Spleen (tissue), 11 donors: Measurements from ENCODE around the gene PHF21A. TPM values are rescaled to one million over a fixed set of nuclear protein-coding genes. Genes with fewer than 3 reads are reported as not detected.

Experiments used
- DNase-seq: peaks from one replicate; pipeline ENCODE4 v3.0.0-alpha.2; 2020
- H3K27ac ChIP-seq, 8 donors: fragments of 200-600 bp; sonication (generic) in 7 of 8; 1 replicate in 4 of 8; 2 replicates in 4 of 8; pipeline versions ENCODE4 v1.5.0 to v1.8.0; 2016 to 2021; ENCODE audit warnings: inconsistent platforms in 4 of 8, mild to moderate bottlenecking in 4 of 8, moderate library complexity in 1 of 8
- H3K27me3 ChIP-seq, 7 donors: fragments of 200-600 bp; sonication (generic) in 6 of 7; replicated peaks in 1 of 7; 1 replicate in 4 of 7; 2 replicates in 3 of 7; pipeline versions ENCODE4 v1.5.0 to v1.8.0; 2016 to 2021; ENCODE audit warnings: inconsistent platforms in 3 of 7, mild to moderate bottlenecking in 1 of 7
- H3K36me3 ChIP-seq, 6 donors: fragments of 200-600 bp; sonication (generic) in 5 of 6; 1 replicate in 4 of 6; 2 replicates in 2 of 6; pipeline versions ENCODE4 v1.5.0 to v1.8.0; 2016 to 2021; ENCODE audit warnings: inconsistent platforms in 2 of 6
- H3K4me1 ChIP-seq, 6 donors: fragments of 200-600 bp; sonication (generic) in 5 of 6; 1 replicate in 3 of 6; 2 replicates in 3 of 6; pipeline versions ENCODE4 v1.5.0 to v1.8.0; 2016 to 2021; ENCODE audit warnings: inconsistent platforms in 3 of 6
- H3K4me3 ChIP-seq, 8 donors: fragments of 200-600 bp; sonication (generic) in 7 of 8; 1 replicate in 4 of 8; 2 replicates in 4 of 8; pipeline versions ENCODE4 v1.5.0 to v1.8.0; 2016 to 2021; ENCODE audit warnings: inconsistent platforms in 4 of 8, mild to moderate bottlenecking in 4 of 8, moderate library complexity in 2 of 8
- H3K9me3 ChIP-seq, 8 donors: fragments of 200-600 bp; sonication (generic) in 7 of 8; 1 replicate in 4 of 8; 2 replicates in 4 of 8; pipeline versions ENCODE4 v1.5.0 to v1.8.0; 2016 to 2021; ENCODE audit warnings: inconsistent platforms in 4 of 8
- POLR2A ChIP-seq, 3 donors: fragments of 450-650 bp; IDR thresholded peaks; one replicate each; pipeline ENCODE4 v1.5.1; 2017; ENCODE audit warnings: antibody characterized with exemption in 3 of 3, mild to moderate bottlenecking in 1 of 3
- POLR2AphosphoS5 ChIP-seq, 3 donors: sonication (generic); formaldehyde crosslinking; IDR thresholded peaks; one replicate each; pipeline ENCODE4 v1.5.1; 2017; ENCODE audit warnings: antibody characterized with exemption in 3 of 3
- WGBS, 5 donors: extraction: QIAGEN DNeasy Blood & Tissue Kit in 3 of 5; methylation state at CpG; one replicate each; pipeline versions ENCODE4 v1.1.5 to v1.1.7; 2013 to 2018; 5-methylcytosine and 5-hydroxymethylcytosine counted together
- intact Hi-C: fragments of 100-400 bp; cut with DNase I; formaldehyde crosslinking; loops from one replicate; pipeline ENCODE4 v1.15.0; 2023; ENCODE audit warnings: low total_unique reads
- polyA plus RNA-seq, 3 donors: library from polyadenylated mRNA; stranded (reverse); fragments of 200-250 nt; gene quantifications; one replicate each; pipeline ENCODE4 v1.2.1, GENCODE V29; 2013
- total RNA-seq, 7 donors: library from RNA; depleted of rRNA in 3 of 7; stranded (reverse); fragments of >200 nt in 3 of 7; fragmentation: NEBNext Ultra II Directional in 4 of 7; extraction: Animal tissue kit (Norgen Biotek cat#: 25700) in 4 of 7; gene quantifications; one replicate each; pipeline versions ENCODE4 v1.1.0 to v1.2.1, GENCODE V29; 2016 to 2021
- TF ChIP-seq, protein P1 (sequence below), 11 experiments: fragments of 200-600 bp in 7 of 11; fragments of 450-650 bp in 4 of 11; sonication (generic) in 4 of 11; IDR thresholded peaks in 8 of 11; conservative IDR thresholded peaks in 3 of 11; 1 replicate in 7 of 11; 2 replicates in 4 of 11; pipeline versions ENCODE4 v1.4.0 to v1.8.0; 2016 to 2021; ENCODE audit warnings: antibody characterized with exemption in 11 of 11, inconsistent platforms in 4 of 11, mild to moderate bottlenecking in 1 of 11
- donor health status: healthy with polysubstance abuse.
- donor health status: DM: no; HTN: no; CAD: no; lungs with moderate emphysema.
- donor health status: DM: no; HTN: no; CAD: no.
- donor health status: Bipolar disorder and iron deficiency.
- donor health status: healthy.
- donor health status: DM: no; HTN: no; CAD: no.
- donor health status: DM: yes; HTN: yes; CAD: no.

PHF21A gene
- total and polyA plus RNA-seq, 10 donors = 9.2 to 110 (median 79.7) TPM

DNA sequence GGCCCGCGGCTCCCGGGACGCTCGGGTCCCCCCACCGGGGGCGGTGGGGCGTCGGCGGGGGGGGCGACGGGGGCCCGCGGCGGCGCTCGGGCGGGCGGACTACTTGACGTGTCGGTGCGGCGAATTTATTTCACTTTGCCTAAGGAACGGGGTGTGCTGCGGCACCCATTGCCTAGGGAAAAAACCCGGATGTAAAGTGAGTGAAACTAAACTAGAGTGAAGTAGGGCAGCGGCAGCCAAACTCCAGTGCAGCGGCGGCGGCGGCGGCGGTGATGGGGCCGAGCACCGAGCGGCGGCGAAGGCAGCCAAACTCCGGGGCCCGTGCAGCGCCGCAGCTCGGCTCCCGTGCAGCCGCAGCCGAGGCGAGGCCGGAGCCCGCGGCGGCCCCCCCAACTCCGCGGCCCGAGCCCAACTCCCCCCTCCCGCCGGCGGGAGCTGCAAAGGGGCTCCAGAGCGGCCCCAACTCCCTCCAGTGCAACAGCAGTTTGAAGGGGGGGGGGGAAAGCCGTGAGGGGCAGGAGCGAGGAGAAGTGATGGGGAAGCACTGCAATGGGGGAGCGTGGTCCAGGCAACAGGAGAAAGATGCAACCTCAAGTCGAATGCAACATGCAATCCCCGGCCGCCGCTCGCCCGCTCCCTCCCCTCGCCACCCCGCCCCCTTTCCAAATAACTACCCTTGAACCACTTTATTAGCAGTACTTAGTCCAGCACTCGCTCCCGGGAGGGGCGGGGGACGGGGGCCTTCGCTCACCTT is 647 bp upstream of the PHF21A start:
- Histone ChIP-seq H3K4me1 (peaks cover 22 to 44% (median 36%) of the 10 kb centered on the region in 6 donors), H3K27me3 (no peaks in the 10 kb centered on the region), H3K36me3 (no peaks in the 10 kb centered on the region), H3K4me3 (peak overlapping the region; percentile 69 to 99 (median 87)), H3K27ac (peak overlapping the region; percentile 62 to 98 (median 96)), H3K9me3 (no peaks in the 10 kb centered on the region)
- intact Hi-C loops = loop anchor here (10.0 kb wide), 1 partner anchor 113 kb away; no protein-coding TSS in a partner anchor
- peak; percentile 93 for DNase-seq
- WGBS, 5 donors = 0 to 2% (median 1%) methylated on average over 40 to 74 of the region's 74 CpGs
- peak in 2 of 3 donors; percentile 57 to 79 for TF ChIP-seq POLR2AphosphoS5 (IDR thresholded peaks at IDR 0.05)
- peak in 1 of 3 donors; percentile 66 for TF ChIP-seq POLR2A (IDR thresholded peaks at IDR 0.05)
- TF ChIP-seq, protein P1, sequence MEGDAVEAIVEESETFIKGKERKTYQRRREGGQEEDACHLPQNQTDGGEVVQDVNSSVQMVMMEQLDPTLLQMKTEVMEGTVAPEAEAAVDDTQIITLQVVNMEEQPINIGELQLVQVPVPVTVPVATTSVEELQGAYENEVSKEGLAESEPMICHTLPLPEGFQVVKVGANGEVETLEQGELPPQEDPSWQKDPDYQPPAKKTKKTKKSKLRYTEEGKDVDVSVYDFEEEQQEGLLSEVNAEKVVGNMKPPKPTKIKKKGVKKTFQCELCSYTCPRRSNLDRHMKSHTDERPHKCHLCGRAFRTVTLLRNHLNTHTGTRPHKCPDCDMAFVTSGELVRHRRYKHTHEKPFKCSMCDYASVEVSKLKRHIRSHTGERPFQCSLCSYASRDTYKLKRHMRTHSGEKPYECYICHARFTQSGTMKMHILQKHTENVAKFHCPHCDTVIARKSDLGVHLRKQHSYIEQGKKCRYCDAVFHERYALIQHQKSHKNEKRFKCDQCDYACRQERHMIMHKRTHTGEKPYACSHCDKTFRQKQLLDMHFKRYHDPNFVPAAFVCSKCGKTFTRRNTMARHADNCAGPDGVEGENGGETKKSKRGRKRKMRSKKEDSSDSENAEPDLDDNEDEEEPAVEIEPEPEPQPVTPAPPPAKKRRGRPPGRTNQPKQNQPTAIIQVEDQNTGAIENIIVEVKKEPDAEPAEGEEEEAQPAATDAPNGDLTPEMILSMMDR (IDR thresholded peaks at IDR 0.05 in 8 of 11, conservative IDR thresholded peaks at IDR 0.05 in 3 of 11) = no peak

DNA sequence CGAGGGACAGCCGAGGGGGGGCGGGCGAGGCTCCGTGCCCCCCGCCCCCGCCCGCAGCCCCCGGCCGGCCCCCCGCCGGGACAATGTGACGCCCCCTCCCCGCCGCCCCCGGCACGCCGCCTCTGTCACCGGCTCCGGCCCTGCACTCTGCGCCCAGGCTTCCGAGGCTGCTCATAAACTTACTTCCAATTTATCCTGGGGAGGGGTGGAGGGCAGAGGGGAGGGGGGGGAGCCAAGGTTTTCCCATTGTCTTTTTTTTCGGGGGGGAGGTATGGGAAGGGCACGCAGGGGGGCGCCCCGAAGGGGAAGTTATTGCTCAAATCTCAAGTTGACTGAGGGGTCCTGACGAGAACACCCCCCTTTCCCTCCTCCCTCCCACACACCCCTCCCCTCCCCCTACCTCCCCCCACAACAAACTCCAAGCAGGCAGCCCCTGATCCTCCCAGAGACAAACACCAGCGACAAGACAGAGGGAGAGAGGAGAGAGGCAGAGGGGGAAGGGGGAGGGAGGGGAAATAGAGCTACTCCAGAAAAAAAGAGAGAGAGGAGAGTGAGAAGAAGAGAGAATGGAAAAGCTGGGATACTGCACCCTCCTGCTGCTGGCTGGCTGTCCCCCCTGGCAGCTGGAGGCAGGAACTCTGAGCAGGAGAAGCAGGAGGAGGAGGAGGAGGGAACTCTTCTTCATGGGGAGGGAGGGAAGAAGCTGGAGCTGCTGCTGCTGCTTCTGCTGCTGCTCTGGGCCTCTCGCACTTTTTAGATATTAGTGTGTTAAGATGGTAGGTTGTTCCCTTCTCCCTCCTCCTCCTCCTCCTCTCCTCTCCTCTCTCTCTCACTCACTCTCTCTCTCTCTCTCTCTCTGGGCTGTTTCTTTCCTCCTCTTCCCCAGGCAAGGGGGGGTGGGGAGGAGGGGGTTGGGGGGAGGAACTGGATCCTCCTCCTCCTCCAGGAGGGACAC is 631 bp downstream of the PHF21A start:
- Histone ChIP-seq H3K36me3 (no peaks in the 10 kb centered on the region), H3K9me3 (no peaks in the 10 kb centered on the region), H3K27ac (peak overlapping the region; percentile 82 to 98 (median 96)), H3K27me3 (no peaks in the 10 kb centered on the region), H3K4me3 (peak overlapping the region; percentile 62 to 99 (median 81)), H3K4me1 (peaks cover 33 to 52% (median 47%) of the 10 kb centered on the region in 6 donors)
- WGBS, 5 donors = 0 to 3% (median 1%) methylated on average over 11 to 28 of the region's 29 CpGs
- intact Hi-C loops = loop anchor here (10.0 kb wide), 1 partner anchor 114 kb away; no protein-coding TSS in a partner anchor
- peak; percentile 86 for DNase-seq
- TF ChIP-seq POLR2A (IDR thresholded peaks at IDR 0.05) = no peak
- TF ChIP-seq, protein P1 (IDR thresholded peaks at IDR 0.05 in 8 of 11, conservative IDR thresholded peaks at IDR 0.05 in 3 of 11) = no peak
- TF ChIP-seq POLR2AphosphoS5 (IDR thresholded peaks at IDR 0.05) = no peak

DNA sequence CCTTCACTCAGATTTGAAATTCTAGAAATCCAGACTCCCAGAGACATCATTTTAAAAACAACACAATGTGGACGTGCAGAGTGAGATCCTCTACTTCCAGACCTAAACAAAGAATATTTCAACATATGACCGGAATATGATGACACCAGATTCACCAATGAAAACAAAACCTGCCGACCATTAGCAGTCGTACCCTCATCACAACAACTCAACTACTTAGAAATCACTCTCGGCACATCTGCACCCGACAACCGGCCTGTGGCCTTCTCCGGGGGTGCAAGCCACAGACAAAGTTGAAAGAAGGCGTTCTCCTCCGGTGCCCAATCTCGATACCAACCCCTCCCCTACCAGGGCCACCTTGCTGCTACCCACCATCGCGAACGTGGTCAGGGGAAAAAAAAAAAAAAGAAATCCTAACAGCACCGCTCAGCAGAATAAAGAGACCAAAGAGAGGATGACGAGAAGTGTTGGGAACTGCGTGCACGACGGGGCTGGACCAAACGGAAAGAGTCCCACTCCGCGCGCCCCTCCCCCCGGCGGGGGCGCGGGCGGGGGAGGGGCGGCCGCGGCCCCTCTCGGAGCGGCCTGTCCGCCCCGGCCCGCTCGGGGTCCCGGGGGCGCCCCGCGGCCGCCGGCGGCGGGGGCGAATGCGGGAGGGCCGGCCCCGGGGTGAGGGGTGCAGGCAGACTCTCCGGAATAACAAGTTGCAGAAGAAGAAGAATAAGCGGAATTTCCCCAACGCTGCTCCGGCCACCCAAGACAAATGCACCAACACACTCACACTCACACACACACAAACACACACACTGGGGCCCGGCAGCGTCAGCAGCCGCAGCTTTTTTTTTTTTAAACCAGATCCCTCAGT is 1.7 kb downstream of the PHF21A start:
- no peaks in the 10 kb centered on the region for H3K36me3 ChIP-seq
- peak overlapping the region; percentile 62 to 99 (median 81) for H3K4me3 ChIP-seq
- 0 to 1% (median 0%) methylated on average over 31 to 56 of the region's 56 CpGs for WGBS, 5 donors
- H3K27me3 ChIP-seq = no peaks in the 10 kb centered on the region
- peak; percentile 55 to 74 (median 61) for TF ChIP-seq POLR2AphosphoS5 (IDR thresholded peaks at IDR 0.05)
- TF ChIP-seq POLR2A (IDR thresholded peaks at IDR 0.05) = no peak
- intact Hi-C loops = loop anchor here (10.0 kb wide), 1 partner anchor 115 kb away; no protein-coding TSS in a partner anchor
- H3K9me3 ChIP-seq = no peaks in the 10 kb centered on the region
- peak; percentile 86 for DNase-seq
- H3K4me1 ChIP-seq = peaks cover 40 to 63% (median 58%) of the 10 kb centered on the region in 6 donors
- H3K27ac ChIP-seq = peak overlapping the region; percentile 82 to 98 (median 96)
